GM21576 (cell line): ENCODE measurements around the gene AKAP12.

Source experiments
- ATAC-seq: cut with Tn5 transposase; IDR thresholded peaks from one replicate; pipeline ENCODE4 v1.9.1; 2021; ENCODE audit warnings: mild to moderate bottlenecking, moderate library complexity; ENCODE audit not compliant: unreplicated experiment

Gene AKAP12

GRCh38 chr6:151239603-151240035, at the start of gene AKAP12:
Gene AKAP12 (plus strand): TSS chr6:151239967. CDS start chr6:151240563, 596 bp downstream.
- ATAC-seq = no peak

- no peak for ATAC-seq
Measured at GRCh38 chr6:151191527-151191926, 48.2 kb upstream of the AKAP12 start.

- ATAC-seq = no peak
Measured at GRCh38 chr6:151196555-151196954, 43.2 kb upstream of the AKAP12 start.

DNA sequence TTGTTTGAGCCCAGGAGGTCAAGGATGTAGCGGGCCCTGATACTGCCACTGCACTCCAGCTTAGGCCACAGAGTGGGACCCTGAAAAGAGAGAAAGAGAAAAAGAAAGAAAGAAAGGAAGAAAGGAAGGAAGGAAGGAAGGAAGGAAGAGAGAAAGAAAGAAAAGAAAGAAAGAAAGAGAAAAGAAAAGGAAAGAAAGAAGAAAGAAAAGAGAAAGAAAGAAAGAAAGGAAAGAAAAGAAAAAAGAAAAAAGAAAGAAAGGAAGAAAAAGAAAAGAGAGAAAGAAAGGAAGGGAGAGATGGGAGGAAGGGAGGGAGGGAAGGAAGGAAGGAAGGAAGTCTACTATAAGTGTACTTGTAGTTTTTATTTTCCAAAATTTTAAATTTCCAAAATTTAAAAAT, 42.2 kb upstream of the AKAP12 start:
- no peak for ATAC-seq

DNA sequence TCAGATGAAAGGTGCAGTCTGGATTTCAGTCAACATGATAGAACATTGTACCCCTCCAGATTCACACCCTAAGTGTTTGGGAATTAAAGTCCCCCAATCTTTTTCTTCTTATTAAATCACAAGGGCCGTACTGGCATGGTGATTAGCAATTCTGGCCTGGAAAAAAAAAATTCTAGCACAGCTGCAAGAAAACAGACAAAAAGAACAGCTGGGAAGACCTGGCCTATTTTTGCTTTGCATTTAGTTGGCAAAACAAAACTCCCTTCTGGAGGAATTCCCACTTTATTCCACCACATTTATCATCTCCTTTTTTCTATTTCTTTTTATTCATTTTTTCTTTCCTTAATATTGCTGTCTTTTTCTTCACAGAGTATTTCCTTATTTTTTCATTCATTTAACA, 39.8 kb upstream of the AKAP12 start:
- no peak for ATAC-seq

- ATAC-seq = no peak
Measured at GRCh38 chr6:151205721-151206600, 33.8 kb upstream of the AKAP12 start.

DNA sequence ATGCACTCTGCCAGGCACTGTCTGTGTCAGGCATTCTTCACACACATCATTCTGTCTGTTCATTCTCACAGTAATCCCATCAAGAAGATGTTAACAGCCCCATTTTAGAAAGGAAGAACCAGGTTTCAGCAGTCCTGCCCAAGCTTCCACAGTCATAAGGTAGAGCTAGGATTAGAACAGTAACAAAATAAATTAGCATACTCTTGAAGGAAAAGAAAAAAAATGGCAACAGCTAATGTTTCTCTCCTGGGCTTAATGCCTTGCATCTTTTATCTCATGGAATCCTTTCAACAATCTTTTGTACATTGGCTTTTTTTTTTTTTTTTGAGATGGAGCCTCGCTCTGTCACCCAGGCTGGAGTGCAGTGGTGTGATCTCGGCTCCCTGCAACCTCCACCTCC, 32.1 kb upstream of the AKAP12 start:
- no peak for ATAC-seq

DNA sequence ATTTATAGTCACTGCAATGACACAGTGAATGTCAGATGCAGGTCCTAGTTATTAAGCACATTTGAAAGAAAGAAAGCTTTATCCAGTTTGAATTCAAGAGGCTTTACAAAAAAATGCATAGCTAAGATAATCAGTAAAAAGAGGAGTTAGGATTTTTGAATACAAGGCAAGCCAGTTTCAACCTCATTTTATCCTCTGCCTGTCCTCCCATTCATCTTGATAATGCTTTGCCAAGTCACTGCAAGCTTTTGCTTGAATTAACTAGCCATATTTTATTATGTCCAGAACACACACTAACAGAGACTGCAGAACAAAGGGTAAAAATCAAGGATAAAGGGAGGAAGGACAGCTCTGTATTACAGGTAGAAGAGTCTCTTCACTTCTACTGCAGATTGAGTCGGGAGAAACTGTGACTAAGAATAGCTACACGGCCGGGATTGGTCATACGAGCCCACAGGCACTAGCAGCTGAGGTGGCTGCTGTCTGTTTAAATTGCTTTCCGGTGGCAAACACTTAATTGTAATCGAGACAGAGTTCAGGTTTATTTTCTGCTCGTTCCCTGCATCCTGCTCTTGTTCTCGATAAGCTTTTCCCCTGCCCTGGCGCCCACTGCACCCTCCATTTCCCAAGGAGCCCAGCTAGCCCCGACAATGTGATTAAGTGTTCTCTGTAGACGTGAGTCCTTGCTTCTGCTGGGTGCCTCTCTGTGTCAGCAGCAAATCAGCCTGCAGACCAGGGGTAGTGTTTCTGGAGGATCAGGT, 30.5 kb upstream of the AKAP12 start:
- no peak for ATAC-seq

- no peak for ATAC-seq
Measured at GRCh38 chr6:151211075-151211474, 28.7 kb upstream of the AKAP12 start.

GRCh38 chr6:151213352-151213751, 26.4 kb upstream of the AKAP12 start:
- ATAC-seq = no peak

DNA sequence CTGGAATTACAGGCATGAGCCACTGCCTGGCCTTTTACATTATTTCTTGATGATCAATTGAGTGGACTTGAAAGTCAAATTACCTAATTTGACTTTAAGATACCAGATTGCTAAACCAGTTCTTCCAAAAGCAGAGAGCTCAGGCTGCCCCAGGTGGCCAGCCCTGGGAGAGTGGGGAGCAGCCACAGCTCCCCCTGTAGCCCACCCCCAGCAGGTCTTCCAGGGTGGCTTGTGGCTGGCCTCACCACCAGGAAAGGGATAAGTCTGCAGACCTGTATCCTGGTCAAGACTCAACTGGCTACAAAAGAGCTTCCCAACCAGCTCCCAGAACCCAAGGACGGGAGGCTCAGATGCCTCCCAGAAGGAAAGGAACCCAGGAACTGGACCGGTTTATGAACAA, 23.8 kb upstream of the AKAP12 start:
- ATAC-seq = no peak

GRCh38 chr6:151216804-151217203, 23.0 kb upstream of the AKAP12 start:
- ATAC-seq = no peak

- no peak for ATAC-seq
Measured at GRCh38 chr6:151219192-151219591, 20.6 kb upstream of the AKAP12 start.

- ATAC-seq = no peak
Measured at GRCh38 chr6:151224076-151224475, 15.7 kb upstream of the AKAP12 start.

- ATAC-seq = no peak
Measured at GRCh38 chr6:151225919-151226318, 13.8 kb upstream of the AKAP12 start.

- ATAC-seq = no peak
Measured at GRCh38 chr6:151228788-151229400, 10.9 kb upstream of the AKAP12 start.

- no peak for ATAC-seq
Measured at GRCh38 chr6:151229401-151230276, 10.1 kb upstream of the AKAP12 start.

DNA sequence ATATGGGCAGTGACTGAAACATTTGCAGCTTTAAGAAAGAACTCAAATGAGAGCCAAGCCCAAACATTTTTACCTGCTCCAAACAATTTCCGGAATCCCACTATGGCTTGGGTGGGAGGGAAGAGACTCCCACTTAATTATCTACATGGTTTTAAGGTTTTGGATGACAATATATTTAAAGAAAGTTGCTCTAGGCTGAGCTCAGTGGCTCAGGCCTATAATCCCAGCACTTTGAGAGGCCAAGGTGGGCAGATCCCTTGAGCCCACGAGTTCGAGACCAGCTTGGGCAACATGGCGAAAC, 9.5 kb upstream of the AKAP12 start:
- ATAC-seq = no peak

GRCh38 chr6:151232899-151233298, 6.9 kb upstream of the AKAP12 start:
- ATAC-seq = no peak

DNA sequence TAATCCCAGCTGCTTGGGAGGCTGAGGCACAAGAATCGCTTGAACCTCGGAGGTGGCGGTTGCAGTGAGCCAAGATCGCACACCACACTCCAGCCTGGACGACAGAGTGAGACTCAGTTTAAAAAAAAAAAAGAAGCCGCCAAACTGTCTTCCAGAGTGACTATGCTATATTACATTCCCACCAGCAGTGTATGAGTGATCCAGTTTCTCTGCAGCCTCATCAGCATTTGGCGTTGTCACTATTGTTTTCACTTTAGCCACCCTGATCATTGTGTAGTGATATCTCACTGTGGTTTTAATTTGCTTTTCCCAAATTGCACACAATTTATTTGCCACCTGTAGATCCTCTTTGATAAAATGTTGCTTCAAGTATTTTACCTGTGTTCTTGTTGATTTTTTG, 6.0 kb upstream of the AKAP12 start:
- no peak for ATAC-seq
